ENCODE measurements around the gene PCGF3. TPM values are rescaled to one million over a fixed set of nuclear protein-coding genes. Genes with fewer than 3 reads are reported as not detected.
"Not testable (repeated sequence)": the region's sequence is repeated elsewhere in the genome, so short reads cannot be mapped to it uniquely, and the experiment has no call there.

Gene PCGF3
- total RNA-seq, 2 experiments from 2014 or later: 45.4 to 51.6 TPM

DNA sequence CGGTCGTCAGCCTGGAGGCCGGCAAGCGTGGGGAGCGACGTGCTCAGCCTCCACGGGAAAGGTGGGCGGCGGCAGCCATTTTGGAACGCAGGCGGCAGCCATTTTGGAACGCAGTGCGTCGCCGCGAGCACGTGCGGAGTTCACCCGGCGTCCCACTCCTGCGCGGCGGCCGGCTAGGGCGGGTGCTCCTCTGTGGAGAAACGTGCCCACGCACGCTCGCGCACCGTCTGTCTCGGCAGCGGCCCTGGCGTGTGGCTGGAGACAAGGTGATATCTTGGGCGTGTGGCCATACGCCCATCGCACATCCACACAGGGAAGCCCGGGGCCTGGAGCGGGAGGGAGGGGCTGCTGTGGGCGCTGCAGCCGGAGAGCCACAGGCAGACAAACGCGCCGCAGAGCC, 99.2 kb downstream of the PCGF3 start:
- peaks cover 16% of the 10 kb centered on the region for H3K27me3 Mint-ChIP-seq
- DNase-seq: no peak
- H3K27ac Mint-ChIP-seq: no peak overlapping the region
- POLR2A ChIA-PET: no interaction called here
- H3K4me1 Mint-ChIP-seq: peaks cover 4% of the 10 kb centered on the region
- ATAC-seq (ENCODE audit: low read depth): no peak
- H3K36me3 Mint-ChIP-seq: no peaks in the 10 kb centered on the region
- H3K9me3 Mint-ChIP-seq: peaks cover 7% of the 10 kb centered on the region
- no peak overlapping the region for H3K4me3 Mint-ChIP-seq

DNA sequence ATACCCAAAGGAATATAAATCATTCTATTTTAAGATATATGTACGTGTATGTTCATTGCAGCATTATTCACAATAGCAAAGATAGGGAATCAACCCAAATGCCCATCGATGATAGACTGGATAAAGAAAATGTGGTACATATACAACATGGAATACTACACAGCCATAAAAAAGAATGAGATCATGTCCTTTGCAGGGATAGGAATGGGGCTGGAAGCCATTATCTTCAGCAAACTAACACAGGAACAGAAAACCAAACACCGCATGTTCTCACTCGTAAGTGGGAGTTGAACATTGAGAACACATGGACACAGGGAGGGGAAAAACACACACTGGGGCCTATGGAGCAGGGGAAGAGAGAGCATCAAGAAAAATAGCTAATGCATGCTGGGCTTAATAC, 101.3 kb downstream of the PCGF3 start:
- H3K36me3 Mint-ChIP-seq; H3K27ac Mint-ChIP-seq; DNase-seq; H3K9me3 Mint-ChIP-seq; ATAC-seq (ENCODE audit: low read depth); H3K4me3 Mint-ChIP-seq; POLR2A ChIA-PET; H3K4me1 Mint-ChIP-seq: not testable (repeated sequence)
- peaks cover 22% of the 10 kb centered on the region for H3K27me3 Mint-ChIP-seq

DNA sequence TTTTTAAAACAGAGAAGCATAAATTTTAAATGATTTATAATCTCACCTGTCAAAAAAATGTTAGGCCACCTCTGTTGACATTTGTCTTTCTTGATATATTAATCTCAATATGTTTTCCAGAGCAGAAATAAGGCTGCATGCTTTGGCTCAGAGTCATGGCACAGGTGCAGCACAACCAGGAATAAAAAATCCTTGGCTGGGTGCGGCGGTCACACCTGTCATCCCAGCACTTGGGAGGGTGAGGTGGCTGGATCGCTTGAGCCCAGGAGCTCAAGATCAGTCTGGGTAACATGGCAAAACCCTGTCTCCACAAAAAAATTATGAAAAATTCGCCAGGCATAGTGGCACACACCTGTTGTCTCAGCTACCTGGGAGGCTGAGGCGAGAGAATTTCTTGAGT, 102.2 kb downstream of the PCGF3 start:
- H3K27ac Mint-ChIP-seq: no peak overlapping the region
- H3K4me3 Mint-ChIP-seq: no peak overlapping the region
- no peaks in the 10 kb centered on the region for H3K36me3 Mint-ChIP-seq
- POLR2A ChIA-PET: no interaction called here
- no peak for ATAC-seq (ENCODE audit: low read depth)
- no peak for DNase-seq
- H3K4me1 Mint-ChIP-seq: no peaks in the 10 kb centered on the region
- H3K9me3 Mint-ChIP-seq: peaks cover 3% of the 10 kb centered on the region
- peaks cover 27% of the 10 kb centered on the region for H3K27me3 Mint-ChIP-seq

DNA sequence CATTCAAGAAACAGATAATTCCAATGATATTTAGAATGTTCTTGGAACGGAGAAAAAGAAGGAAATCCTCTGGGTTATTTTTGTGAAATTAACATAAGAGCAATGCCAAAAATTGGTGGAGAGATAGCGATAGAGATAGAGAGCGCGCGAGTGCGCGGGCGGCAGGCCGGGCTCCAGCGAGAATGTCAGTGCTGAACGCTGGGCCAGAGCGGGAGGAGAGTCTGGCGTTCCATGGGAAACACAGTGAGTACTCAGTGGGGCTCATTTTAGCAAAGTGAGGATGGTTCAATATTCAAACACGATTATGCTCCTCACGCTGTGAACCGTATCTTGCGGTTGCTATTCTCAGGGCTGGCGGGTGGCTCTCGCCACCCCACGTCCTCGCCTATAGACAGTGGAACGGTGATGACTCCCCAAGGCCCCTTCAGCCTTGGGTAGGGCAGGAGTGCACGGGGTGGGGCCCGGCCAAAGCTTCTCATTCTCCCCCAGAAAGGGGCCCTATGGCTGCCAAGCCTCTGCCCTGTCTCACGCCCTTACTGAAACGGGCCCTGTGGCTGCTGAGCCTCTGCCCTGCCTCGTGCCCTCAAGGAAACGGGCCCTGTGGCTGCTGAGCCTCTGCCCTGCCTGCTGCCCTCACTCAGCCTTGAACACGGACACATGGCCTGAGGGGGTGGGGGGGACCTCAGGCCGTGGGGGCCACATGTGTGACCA, 103.4 kb downstream of the PCGF3 start:
- Mint-ChIP-seq H3K9me3 (peaks cover 2% of the 10 kb centered on the region), H3K27ac (no peak overlapping the region), H3K36me3 (no peaks in the 10 kb centered on the region), H3K27me3 (peaks cover 36% of the 10 kb centered on the region), H3K4me3 (no peak overlapping the region), H3K4me1 (no peaks in the 10 kb centered on the region)
- ATAC-seq (ENCODE audit: low read depth): no peak
- POLR2A ChIA-PET: no interaction called here
- DNase-seq: no peak

DNA sequence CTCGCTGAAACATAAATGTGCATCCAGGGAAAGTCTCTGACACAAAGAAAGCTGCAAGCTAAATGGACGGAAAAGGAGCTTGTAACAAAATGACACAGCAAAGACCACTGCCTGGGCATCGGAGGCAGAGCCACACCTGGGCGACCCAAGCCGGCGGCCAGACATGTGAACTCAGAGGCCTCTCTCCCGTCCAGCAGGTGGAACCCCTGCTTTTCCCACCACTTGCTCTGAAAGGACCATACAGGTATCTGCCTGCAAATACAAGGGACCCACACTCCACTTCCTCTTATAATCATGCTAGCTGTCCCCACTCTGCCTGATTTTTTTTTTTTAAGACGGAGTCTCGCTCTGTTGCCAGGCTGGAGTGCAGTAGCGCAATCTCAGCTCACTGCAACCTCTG, 108.3 kb downstream of the PCGF3 start:
- POLR2A ChIA-PET: no interaction called here
- ATAC-seq (ENCODE audit: low read depth) (no peak), DNase-seq (no peak)
- Mint-ChIP-seq H3K27me3 (peaks cover 42% of the 10 kb centered on the region), H3K27ac (no peak overlapping the region), H3K4me3 (no peak overlapping the region), H3K9me3 (no peaks in the 10 kb centered on the region), H3K4me1 (no peaks in the 10 kb centered on the region), H3K36me3 (no peaks in the 10 kb centered on the region)

DNA sequence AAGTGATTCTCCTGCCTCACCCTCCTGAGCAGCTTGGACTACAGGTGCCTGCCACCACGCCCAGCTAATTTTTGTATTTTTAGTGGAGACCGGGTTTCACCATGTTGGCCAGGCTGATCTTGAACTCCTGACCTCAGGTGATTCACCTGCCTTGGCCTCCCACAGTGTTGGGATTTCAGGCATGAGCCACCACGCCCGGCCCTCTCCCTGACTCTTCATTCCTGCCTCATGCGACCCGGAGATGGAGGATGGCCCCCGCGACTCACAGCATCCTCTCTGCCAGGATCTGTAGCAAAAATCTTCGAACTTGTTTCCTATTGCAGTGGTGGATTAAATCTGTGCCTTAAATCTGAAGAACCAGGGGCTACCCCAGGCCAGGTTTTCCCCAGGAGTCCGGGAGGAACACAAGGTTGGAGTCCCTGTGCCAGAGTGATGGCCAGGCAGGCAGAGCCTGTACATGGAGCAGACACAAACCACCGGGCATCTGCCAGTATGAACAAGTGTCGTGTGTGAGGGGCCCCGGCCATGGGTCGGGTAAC, 108.7 kb downstream of the PCGF3 start:
- POLR2A ChIA-PET: no interaction called here
- ATAC-seq (ENCODE audit: low read depth): no peak
- Mint-ChIP-seq H3K9me3 (no peaks in the 10 kb centered on the region), H3K36me3 (no peaks in the 10 kb centered on the region), H3K27me3 (peaks cover 42% of the 10 kb centered on the region), H3K27ac (no peak overlapping the region), H3K4me1 (no peaks in the 10 kb centered on the region), H3K4me3 (no peak overlapping the region)
- no peak for DNase-seq

DNA sequence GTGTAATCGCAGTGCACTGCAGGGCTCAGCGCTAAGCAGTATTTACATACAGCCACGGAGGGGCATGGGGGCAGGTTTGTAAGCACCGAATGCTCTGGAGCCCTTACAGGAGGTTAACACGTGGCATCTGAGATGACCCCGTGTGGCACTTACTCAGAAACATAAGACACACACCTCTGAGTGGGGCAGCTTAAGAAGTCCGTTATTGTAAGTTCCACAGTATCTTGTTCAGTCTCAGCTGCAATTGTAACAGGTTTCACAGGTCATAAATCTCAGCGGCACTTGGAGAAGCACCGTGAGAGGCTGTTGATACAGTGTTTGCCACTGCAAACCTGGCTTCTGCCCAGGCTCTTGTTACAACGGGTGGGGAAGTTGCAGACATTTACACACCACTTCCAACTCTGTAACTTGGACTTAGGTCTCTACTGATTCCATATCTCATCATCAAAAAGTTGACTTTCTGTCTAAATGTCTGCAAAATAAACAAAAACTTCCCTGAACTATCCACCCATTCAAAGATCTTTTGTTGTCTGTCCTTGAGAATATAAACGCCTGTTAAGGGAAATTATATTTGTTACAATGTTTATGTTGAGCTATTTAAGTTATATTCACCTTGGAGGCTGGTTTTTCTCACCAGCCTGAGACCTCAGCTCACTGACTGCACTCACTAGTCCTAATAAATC, 110.0 kb downstream of the PCGF3 start:
- ATAC-seq (ENCODE audit: low read depth) (no peak), DNase-seq (no peak)
- POLR2A ChIA-PET: no interaction called here
- Mint-ChIP-seq H3K4me3 (no peak overlapping the region), H3K27ac (no peak overlapping the region), H3K9me3 (no peaks in the 10 kb centered on the region), H3K36me3 (no peaks in the 10 kb centered on the region), H3K27me3 (peaks cover 42% of the 10 kb centered on the region), H3K4me1 (no peaks in the 10 kb centered on the region)

DNA sequence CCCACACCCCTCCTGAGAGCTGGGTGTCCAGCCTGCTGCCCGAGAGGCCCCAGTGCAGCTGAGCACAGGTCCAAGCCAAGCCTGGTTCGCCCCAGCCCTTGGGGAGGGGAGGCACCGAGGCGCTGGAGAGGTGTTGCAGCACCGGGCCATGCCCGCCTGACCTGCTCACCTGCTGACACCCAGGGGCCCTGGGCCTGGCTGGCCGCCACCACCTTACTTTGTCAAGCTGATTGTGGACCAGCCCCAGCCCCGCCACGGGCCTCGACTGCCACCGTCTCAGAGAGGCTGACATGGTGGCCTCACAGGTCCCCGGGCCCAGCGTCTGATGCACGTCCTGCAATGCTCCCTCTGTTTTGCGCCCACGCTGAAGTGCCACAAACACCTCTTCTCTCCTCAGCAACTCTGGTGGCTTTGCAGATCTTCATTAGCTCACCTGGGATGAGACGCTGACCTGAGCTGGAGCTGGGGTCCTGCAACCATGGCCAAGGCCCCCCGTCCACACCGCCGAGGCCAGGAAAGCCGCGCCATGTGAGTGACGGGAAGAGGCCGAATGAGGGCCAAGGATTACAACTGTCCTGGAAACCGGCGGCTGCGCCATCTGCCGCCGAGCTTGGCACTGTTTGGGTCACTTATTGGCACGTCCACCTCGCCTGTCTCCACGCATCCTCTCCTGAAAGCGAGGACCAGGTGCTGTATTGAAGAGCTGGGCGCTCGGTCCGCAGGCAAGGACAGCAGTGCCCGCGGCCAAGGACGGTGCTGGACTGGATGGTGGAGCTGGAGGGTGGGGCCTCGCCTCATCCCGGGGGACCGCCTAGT, 112.7 kb downstream of the PCGF3 start:
- Mint-ChIP-seq H3K27me3 (peaks cover 43% of the 10 kb centered on the region), H3K9me3 (no peaks in the 10 kb centered on the region)

DNA sequence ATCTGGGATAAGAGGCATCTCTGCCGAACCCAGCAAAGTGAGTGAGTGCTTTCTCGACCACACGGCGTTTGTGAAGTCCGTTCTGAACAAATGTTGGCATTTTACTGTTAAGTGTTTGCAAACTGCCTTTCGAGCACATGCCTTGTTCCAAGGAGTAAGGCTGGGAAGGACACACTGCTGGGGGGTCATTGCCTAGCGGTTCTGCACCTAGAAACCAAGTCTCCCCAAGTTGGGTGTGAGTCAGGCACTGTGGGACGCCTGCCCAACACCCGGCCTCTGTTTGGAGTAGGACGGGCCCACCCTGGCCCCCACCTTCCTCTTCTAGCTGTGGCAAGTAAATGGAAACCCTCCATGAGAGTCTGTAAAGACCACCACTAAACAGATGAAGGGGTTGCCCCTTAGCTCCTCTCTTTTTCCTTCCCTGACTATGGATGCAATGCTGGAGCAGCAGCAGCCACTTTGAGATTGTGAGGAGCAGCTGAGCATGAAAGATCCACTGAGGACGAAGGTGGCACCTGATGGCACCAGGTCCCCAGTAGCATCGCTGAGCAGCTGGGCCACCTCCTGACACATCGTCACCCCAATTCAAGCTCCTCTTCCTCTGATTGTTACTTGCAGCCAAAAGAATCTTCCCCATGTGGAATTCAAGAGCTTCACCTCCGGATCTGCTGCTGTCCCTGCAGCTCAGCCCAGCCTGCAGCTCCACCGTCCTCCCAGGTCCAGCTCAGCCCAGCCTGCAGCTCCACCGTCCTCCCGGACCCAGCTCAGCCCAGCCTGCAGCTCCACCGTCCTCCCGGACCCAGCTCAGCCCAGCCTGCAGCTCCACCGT, 114.0 kb downstream of the PCGF3 start:
- ATAC-seq (ENCODE audit: low read depth) (no peak), DNase-seq (no peak)
- H3K27ac Mint-ChIP-seq: no peak overlapping the region
- peaks cover 38% of the 10 kb centered on the region for H3K27me3 Mint-ChIP-seq
- H3K4me3 Mint-ChIP-seq: no peak overlapping the region
- peaks cover 2% of the 10 kb centered on the region for H3K4me1 Mint-ChIP-seq
- no peaks in the 10 kb centered on the region for H3K36me3 Mint-ChIP-seq
- POLR2A ChIA-PET: no interaction called here
- H3K9me3 Mint-ChIP-seq: no peaks in the 10 kb centered on the region

More for the DNA sequence above, 112.7 kb downstream of the PCGF3 start:
- ATAC-seq (ENCODE audit: low read depth) (no peak), DNase-seq (no peak)
- Mint-ChIP-seq H3K36me3 (no peaks in the 10 kb centered on the region), H3K4me3 (no peak overlapping the region), H3K4me1 (no peaks in the 10 kb centered on the region), H3K27ac (no peak overlapping the region)
- POLR2A ChIA-PET: no interaction called here

Other genes with a start within 250 kb of the PCGF3 start
- gene ZNF721, start 206.7 kb upstream of the PCGF3 start, total RNA-seq: 10 to 100 TPM; 46.4 to 49.7 TPM
- gene PIGG, start 206.6 kb upstream of the PCGF3 start, total RNA-seq: 10 to 100 TPM; 71.6 to 80.4 TPM
- not detected for gene TMEM271, start 129.5 kb upstream of the PCGF3 start, total RNA-seq
- 10 to 100 TPM; 16.6 to 23.2 TPM for gene PDE6B, start 80.3 kb upstream of the PCGF3 start, total RNA-seq
- gene ATP5ME, start 31.6 kb upstream of the PCGF3 start, total RNA-seq: 100 to 1,000 TPM; 184 to 191 TPM
- 10 to 100 TPM; 20.0 to 21.5 TPM for gene MYL5, start 31.3 kb upstream of the PCGF3 start, total RNA-seq
- 1 to 10 TPM; 2.0 to 2.1 TPM for gene SLC49A3, start 16.7 kb upstream of the PCGF3 start, total RNA-seq
- 1 to 10 TPM; 3.7 to 5.0 TPM for gene CPLX1, start 120.3 kb downstream of the PCGF3 start, total RNA-seq
- gene GAK, start 226.5 kb downstream of the PCGF3 start, total RNA-seq: 100 to 1,000 TPM; 169 to 182 TPM
- gene TMEM175, start 226.6 kb downstream of the PCGF3 start, total RNA-seq: 10 to 100 TPM; 38.2 to 39.8 TPM

All from activated naive CD8-positive, alpha-beta T cell treated with anti-CD3 and anti-CD28 coated beads, Interleukin-2, amount 10 ng/mL, durations not matched to agents 7 days and 5 days (primary cell).